HepG2 (cell line): ENCODE data around the gene CCDC88B. TPM values are rescaled to one million over a fixed set of nuclear protein-coding genes. Genes with fewer than 3 reads are reported as not detected.

Experiments
- ATAC-seq: fragments of 200-7000 bp; cut with Tn5 transposase; 3 replicates; pipeline ENCODE4 v1.9.1; 2020; ENCODE audit warnings: mild to moderate bottlenecking, moderate library complexity
- BruUV-seq: library from RNA; stranded (reverse); fragments of 400-500 nt; replicated peaks from 2 replicates; lab custom pipeline; 2021; lab: Mats Ljungman, UMichigan
- CTCF ChIA-PET: fragments of 300-600 bp; formaldehyde crosslinking; extraction: SDS; loops from one replicate; lab custom pipeline; 2021; ENCODE audit warnings: low total read pairs, inconsistent platforms, low intra/inter-chr PET ratio; lab: Yijun Ruan, JAX
- POLR2A ChIA-PET: fragments of 350-600 bp; sonication (Branson Sonifier 250); formaldehyde crosslinking; loops from one replicate; lab custom pipeline; 2020; ENCODE audit warnings: antibody characterized with exemption, inconsistent platforms; lab: Yijun Ruan, JAX
- DNase-seq: peaks from one replicate; pipeline ENCODE4 v3.0.0-alpha.2; 2015; ENCODE audit warnings: low spot score
- FAIRE-seq: peaks from 3 replicates; lab custom pipeline; 2011; peaks lifted over from hg19 to GRCh38; lab: Jason Lieb, UNC
- H2AFZ ChIP-seq: one replicate; pipeline ENCODE4 v1.6.1; 2011; ENCODE audit warnings: low read length, inconsistent platforms
- H3K27ac ChIP-seq: fragments of 300-600 bp; 3 replicates; pipeline ENCODE4 v1.8.0; 2011; ENCODE audit warnings: mixed run types, mild to moderate bottlenecking, mixed read lengths, low read length, inconsistent platforms; ENCODE audit not compliant: insufficient read depth; ENCODE audit errors: extremely low read length
- H3K27me3 ChIP-seq, 2 experiments: fragments of 200-600 bp in 1 of 2; 2 replicates in 1 of 2; 3 replicates in 1 of 2; pipeline versions ENCODE4 v1.6.0 to v1.8.0; 2011; ENCODE audit warnings: low read length in 2 of 2, mild to moderate bottlenecking in 2 of 2, moderate library complexity in 2 of 2, inconsistent platforms in 1 of 2; ENCODE audit not compliant: insufficient read depth in 2 of 2, control insufficient read depth in 1 of 2
- H3K36me3 ChIP-seq, 2 experiments: fragments of 200-600 bp in 1 of 2; replicated peaks in 1 of 2; 2 replicates in 1 of 2; 3 replicates in 1 of 2; pipeline versions ENCODE4 v1.5.1 to v1.8.0; 2011; ENCODE audit warnings: low read length in 2 of 2, inconsistent platforms in 1 of 2; ENCODE audit not compliant: insufficient read depth in 2 of 2, control insufficient read depth in 1 of 2
- H3K4me1 ChIP-seq: 2 replicates; pipeline ENCODE4 v1.5.1; 2012; ENCODE audit warnings: low read length, inconsistent platforms; ENCODE audit not compliant: insufficient read depth
- H3K4me2 ChIP-seq: 2 replicates; pipeline ENCODE4 v1.6.0; 2011; ENCODE audit warnings: low read depth, low read length, inconsistent platforms
- H3K4me3 ChIP-seq, 3 experiments: fragments of 200-600 bp in 1 of 3; sonication (generic), shearing (Covaris generic) in 1 of 3; replicated peaks in 1 of 3; 2 replicates each; pipeline ENCODE4 v1.5.1; 2011 to 2016; ENCODE audit warnings: low read length in 3 of 3, inconsistent platforms in 2 of 3, low read depth in 2 of 3, mild to moderate bottlenecking in 2 of 3, control low read depth in 1 of 3, mixed read lengths in 1 of 3; ENCODE audit not compliant: insufficient read depth in 1 of 3
- H3K79me2 ChIP-seq: one replicate; pipeline ENCODE4 v1.6.1; 2011; ENCODE audit warnings: low read length, inconsistent platforms; ENCODE audit not compliant: insufficient read depth
- H3K9ac ChIP-seq: 2 replicates; pipeline ENCODE4 v1.6.0; 2011; ENCODE audit warnings: mild to moderate bottlenecking, low read depth, low read length, inconsistent platforms; ENCODE audit not compliant: insufficient read depth
- H3K9me3 ChIP-seq: 2 replicates; pipeline ENCODE4 v1.5.1; 2012; ENCODE audit warnings: mild to moderate bottlenecking, low read length
- H4K20me1 ChIP-seq: 2 replicates; pipeline ENCODE4 v1.6.0; 2011; ENCODE audit warnings: inconsistent platforms, mild to moderate bottlenecking, low read length, moderate library complexity; ENCODE audit not compliant: insufficient read depth
- ELF1 ChIP-seq: sonication (generic); formaldehyde crosslinking; IDR thresholded peaks from 2 replicates; pipeline ENCODE4 v1.4.0; 2020; ENCODE audit warnings: missing genetic modification reagents
- GMEB2 ChIP-seq: IDR thresholded peaks from 2 replicates; pipeline ENCODE4 v1.6.1; 2016; ENCODE audit warnings: missing biosample characterization, missing genetic modification reagents, low read depth
- MBNL3 ChIP-seq: fragments of 250-450 bp; sonication (Bioruptor Pico); conservative IDR thresholded peaks from 2 replicates; pipeline ENCODE4 v1.8.0; 2022; ENCODE audit warnings: mild to moderate bottlenecking, inconsistent platforms
- MEF2D ChIP-seq: sonication (generic); formaldehyde crosslinking; IDR thresholded peaks from 2 replicates; pipeline ENCODE4 v1.5.1; 2020; ENCODE audit warnings: mild to moderate bottlenecking, missing genetic modification reagents
- POLR2AphosphoS5 ChIP-seq: IDR thresholded peaks from 2 replicates; pipeline ENCODE4 v1.6.1; 2012; ENCODE audit warnings: low read depth, low read length
- WGBS: methylation state at CpG from one replicate; pipeline ENCODE4 v1.1.6; 2017; ENCODE audit warnings: low lambda C conversion rate; 5-methylcytosine and 5-hydroxymethylcytosine counted together
- in situ Hi-C: cut with HindIII; loops from 2 replicates; pipeline ENCODE4 v1.10.0; 2017; ENCODE audit warnings: low pct_unique_long_range_greater_than_20kb; ENCODE audit not compliant: extremely low pct_ligation_motif_present
- intact Hi-C: fragments of 100-400 bp; cut with micrococcal nuclease; formaldehyde crosslinking; loops from one replicate; pipeline ENCODE4 v1.10.0; 2022; ENCODE audit not compliant: unreplicated experiment
- polyA plus RNA-seq, 8 experiments: library from polyadenylated mRNA; depleted of rRNA in 3 of 8; stranded (reverse) in 7 of 8; unstranded in 1 of 8; fragments of >200 nt; fragmentation: Illumina TruSeq in 4 of 8; extraction: Trizol in 4 of 8; gene quantifications; 2 replicates each; pipeline versions ENCODE4 v1.2.1 to v1.2.3, GENCODE V29; 2011 to 2016; ENCODE audit warnings: low read depth in 4 of 8, missing spikeins in 1 of 8, mixed read lengths in 1 of 8; ENCODE audit not compliant: insufficient read depth in 1 of 8
- total RNA-seq, 5 experiments: library from RNA; depleted of rRNA; stranded (reverse); fragments of >200 nt; fragmentation: Illumina TruSeq; extraction: Trizol; gene quantifications; 2 replicates each; pipeline ENCODE4 v1.2.3, GENCODE V29; 2016; ENCODE audit warnings: low read depth in 1 of 5
- TF ChIP-seq, protein P1 (sequence below): IDR thresholded peaks from 2 replicates; pipeline ENCODE4 v1.4.0; 2020; ENCODE audit warnings: mild to moderate bottlenecking, missing genetic modification reagents
- TF ChIP-seq, protein P2 (sequence below): sonication (generic); formaldehyde crosslinking; IDR thresholded peaks from 2 replicates; pipeline ENCODE4 v1.8.1; 2023; ENCODE audit warnings: missing genetic modification reagents, mild to moderate bottlenecking, borderline replicate concordance

The CCDC88B gene
- total and polyA plus RNA-seq, 2 of the 13 experiments (the other 11 are each of a cell fraction or from before 2014, with no cell fraction given): 3.6 to 4.8 TPM

DNA sequence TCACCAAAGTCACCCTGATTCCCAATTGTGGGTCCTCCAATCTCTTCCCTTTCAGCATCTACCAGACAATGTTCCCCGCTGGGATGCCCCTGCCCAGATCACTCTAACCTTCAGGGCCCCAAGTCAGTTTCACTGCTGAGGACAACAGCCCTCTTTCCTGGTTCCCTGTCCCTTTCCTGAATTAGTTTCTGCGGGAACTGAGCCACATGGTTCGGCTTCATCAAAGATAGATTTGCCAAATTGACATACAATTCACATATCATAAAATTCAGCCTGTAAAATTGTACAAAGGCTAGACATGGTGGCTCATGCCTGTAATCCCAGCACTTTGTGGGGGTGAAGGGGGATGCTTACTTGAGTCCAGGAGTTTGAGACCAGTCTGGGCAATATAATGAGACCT, 12.0 kb upstream of the CCDC88B start (continued):
- TF ChIP-seq GMEB2 (CRISPR knock-in tag): no peak

DNA sequence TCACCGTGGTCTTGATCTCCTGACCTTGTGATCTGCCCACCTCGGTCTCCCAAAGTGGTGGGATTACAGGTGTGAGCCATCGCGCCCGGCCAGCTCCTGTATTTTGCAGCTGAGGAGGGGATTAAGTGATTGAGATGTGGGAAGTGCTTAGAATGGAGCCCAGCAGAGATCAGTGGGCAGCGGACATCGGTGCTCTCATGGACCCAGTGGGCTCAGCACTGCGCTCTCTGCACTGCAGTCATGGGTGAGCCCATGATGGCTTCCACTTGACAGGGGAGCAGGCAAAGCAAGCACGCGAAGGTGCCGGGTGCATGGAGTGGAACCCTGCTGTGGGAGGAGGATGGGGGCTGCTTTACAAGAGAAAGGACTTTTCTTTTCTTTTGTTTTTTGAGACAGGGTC, 9.1 kb upstream of the CCDC88B start:
- Histone ChIP-seq H4K20me1 (no peaks in the 10 kb centered on the region), H3K27me3 (peaks cover 3 to 7% of the 10 kb centered on the region in 2 experiments; a peak in 3 of 5 replicates), H3K4me2 (no peak overlapping the region), H3K4me3 (no peak overlapping the region), H3K9ac (no peak overlapping the region), H2AFZ (no peak overlapping the region), H3K36me3 (no peaks in the 10 kb centered on the region), H3K27ac (no peak overlapping the region), H3K4me1 (peaks cover 27% of the 10 kb centered on the region), H3K9me3 (no peaks in the 10 kb centered on the region), H3K79me2 (no peaks in the 10 kb centered on the region)
- TF ChIP-seq ELF1 (no peak), MEF2D (CRISPR knock-in tag) (no peak), POLR2AphosphoS5 (no peak), MBNL3 (CRISPR knock-in tag) (no peak)
- TF ChIP-seq, protein P1, sequence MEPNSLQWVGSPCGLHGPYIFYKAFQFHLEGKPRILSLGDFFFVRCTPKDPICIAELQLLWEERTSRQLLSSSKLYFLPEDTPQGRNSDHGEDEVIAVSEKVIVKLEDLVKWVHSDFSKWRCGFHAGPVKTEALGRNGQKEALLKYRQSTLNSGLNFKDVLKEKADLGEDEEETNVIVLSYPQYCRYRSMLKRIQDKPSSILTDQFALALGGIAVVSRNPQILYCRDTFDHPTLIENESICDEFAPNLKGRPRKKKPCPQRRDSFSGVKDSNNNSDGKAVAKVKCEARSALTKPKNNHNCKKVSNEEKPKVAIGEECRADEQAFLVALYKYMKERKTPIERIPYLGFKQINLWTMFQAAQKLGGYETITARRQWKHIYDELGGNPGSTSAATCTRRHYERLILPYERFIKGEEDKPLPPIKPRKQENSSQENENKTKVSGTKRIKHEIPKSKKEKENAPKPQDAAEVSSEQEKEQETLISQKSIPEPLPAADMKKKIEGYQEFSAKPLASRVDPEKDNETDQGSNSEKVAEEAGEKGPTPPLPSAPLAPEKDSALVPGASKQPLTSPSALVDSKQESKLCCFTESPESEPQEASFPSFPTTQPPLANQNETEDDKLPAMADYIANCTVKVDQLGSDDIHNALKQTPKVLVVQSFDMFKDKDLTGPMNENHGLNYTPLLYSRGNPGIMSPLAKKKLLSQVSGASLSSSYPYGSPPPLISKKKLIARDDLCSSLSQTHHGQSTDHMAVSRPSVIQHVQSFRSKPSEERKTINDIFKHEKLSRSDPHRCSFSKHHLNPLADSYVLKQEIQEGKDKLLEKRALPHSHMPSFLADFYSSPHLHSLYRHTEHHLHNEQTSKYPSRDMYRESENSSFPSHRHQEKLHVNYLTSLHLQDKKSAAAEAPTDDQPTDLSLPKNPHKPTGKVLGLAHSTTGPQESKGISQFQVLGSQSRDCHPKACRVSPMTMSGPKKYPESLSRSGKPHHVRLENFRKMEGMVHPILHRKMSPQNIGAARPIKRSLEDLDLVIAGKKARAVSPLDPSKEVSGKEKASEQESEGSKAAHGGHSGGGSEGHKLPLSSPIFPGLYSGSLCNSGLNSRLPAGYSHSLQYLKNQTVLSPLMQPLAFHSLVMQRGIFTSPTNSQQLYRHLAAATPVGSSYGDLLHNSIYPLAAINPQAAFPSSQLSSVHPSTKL (CRISPR knock-in tag): no peak
- TF ChIP-seq, protein P2, sequence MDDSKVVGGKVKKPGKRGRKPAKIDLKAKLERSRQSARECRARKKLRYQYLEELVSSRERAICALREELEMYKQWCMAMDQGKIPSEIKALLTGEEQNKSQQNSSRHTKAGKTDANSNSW (CRISPR knock-in tag): no peak
- FAIRE-seq (no peak), DNase-seq (no peak), ATAC-seq (no peak)
- no TSS peak for BruUV-seq
- CTCF ChIA-PET: no interaction called here
- in situ Hi-C loops: no loop called here
- POLR2A ChIA-PET: interaction anchor here (0.8 to 1.9 kb wide), 6 partner anchors 12 to 126 kb away, joined by 4 to 33 read pairs (median 6); partner anchors contain the start of genes FKBP2, PRDX5 and TRMT112
- 96% methylated on average over 11 of the region's 11 CpGs for WGBS
- intact Hi-C loops: no loop called here
